A549 (cell line): Measurements from ENCODE around the gene TMEM185B. TPM values are rescaled to one million over a fixed set of nuclear protein-coding genes. Genes with fewer than 3 reads are reported as not detected.

Experiments
- ATAC-seq, 2 experiments: fragments of 200-7000 bp in 1 of 2; fragments of >200 bp in 1 of 2; cut with Nextera tagmentation in 1 of 2; cut with Tn5 transposase in 1 of 2; 3 replicates each; pipeline versions ENCODE4 v1.8.0 to v1.9.1; 2018 to 2020; ENCODE audit warnings: mild to moderate bottlenecking in 1 of 2, moderate library complexity in 1 of 2
- CTCF ChIA-PET: fragments of 300-600 bp; sonication (Branson Sonifier 250); formaldehyde crosslinking; extraction: SDS; loops from one replicate; lab custom pipeline; 2021; ENCODE audit warnings: antibody characterized with exemption, inconsistent platforms; lab: Yijun Ruan, JAX
- POLR2A ChIA-PET: fragments of 350-600 bp; formaldehyde crosslinking; extraction: SDS; loops from one replicate; lab custom pipeline; 2021; ENCODE audit warnings: antibody characterized with exemption, inconsistent platforms; lab: Yijun Ruan, JAX
- DNase-seq, 2 experiments: peaks; one replicate each; pipeline versions ENCODE4 v3.0.0 to v3.0.0-alpha.2; 2011 to 2016; ENCODE audit warnings: low read depth in 1 of 2, low spot score in 1 of 2
- FAIRE-seq: peaks from 2 replicates; lab custom pipeline; 2011; peaks lifted over from hg19 to GRCh38; lab: Jason Lieb, UNC
- H3K27ac ChIP-seq, 2 experiments: fragments of >200 bp; sonication (Bioruptor Twin); formaldehyde crosslinking; 3 replicates each; pipeline ENCODE4 v1.5.1; 2016 to 2017
- H3K4me1 ChIP-seq: fragments of >200 bp; sonication (Bioruptor Twin); formaldehyde crosslinking; 3 replicates; pipeline ENCODE4 v1.6.1; 2016
- H3K4me2 ChIP-seq: fragments of >200 bp; sonication (Bioruptor Twin); formaldehyde crosslinking; 3 replicates; pipeline ENCODE4 v1.6.1; 2016
- H3K4me3 ChIP-seq: fragments of >200 bp; sonication (Bioruptor Twin); formaldehyde crosslinking; 3 replicates; pipeline ENCODE4 v1.5.1; 2016
- H3K9me3 ChIP-seq: fragments of >200 bp; sonication (Bioruptor Twin); formaldehyde crosslinking; 3 replicates; pipeline ENCODE4 v1.6.1; 2016
- CBX8 ChIP-seq: fragments of 200-600 bp; sonication (generic); IDR thresholded peaks from 2 replicates; pipeline ENCODE4 v1.6.1; 2016
- CEBPB ChIP-seq, 2 experiments: fragments of >200 bp in 1 of 2; sonication (Bioruptor Twin) in 1 of 2; formaldehyde crosslinking in 1 of 2; IDR thresholded peaks; 2 replicates each; pipeline ENCODE4 v1.6.1; 2012 to 2016
- CHD2 ChIP-seq: fragments of 150-350 bp; IDR thresholded peaks from 2 replicates; pipeline ENCODE4 v1.6.1; 2014; ENCODE audit warnings: low read length; ENCODE audit not compliant: partially characterized antibody
- EP300 ChIP-seq, 2 experiments: fragments of >200 bp; sonication (Bioruptor Twin); formaldehyde crosslinking; IDR thresholded peaks; 2 replicates in 1 of 2; 3 replicates in 1 of 2; pipeline ENCODE4 v1.6.1; 2016 to 2017
- ESRRA ChIP-seq: fragments of 150-350 bp; IDR thresholded peaks from 2 replicates; pipeline ENCODE4 v1.6.1; 2014; ENCODE audit warnings: mild to moderate bottlenecking, low read length, borderline replicate concordance
- FOSL2 ChIP-seq, 2 experiments: fragments of 450-650 bp in 1 of 2; fragments of >200 bp in 1 of 2; sonication (Bioruptor Twin) in 1 of 2; formaldehyde crosslinking; IDR thresholded peaks; 2 replicates each; pipeline versions ENCODE4 v1.5.0 to v1.6.1; 2016 to 2020; ENCODE audit warnings: mild to moderate bottlenecking in 1 of 2, moderate library complexity in 1 of 2
- FOXS1 ChIP-seq: fragments of 250-450 bp; sonication (Bioruptor Pico); IDR thresholded peaks from 2 replicates; pipeline ENCODE4 v1.5.0; 2020; ENCODE audit warnings: mild to moderate bottlenecking, moderate library complexity
- HEYL ChIP-seq: fragments of 250-450 bp; sonication (Bioruptor Pico); IDR thresholded peaks from 2 replicates; pipeline ENCODE4 v1.8.0; 2021; ENCODE audit warnings: mild to moderate bottlenecking, moderate library complexity
- HOXB5 ChIP-seq: fragments of 250-450 bp; sonication (Bioruptor Pico); IDR thresholded peaks from 2 replicates; pipeline ENCODE4 v1.5.0; 2020; ENCODE audit warnings: mild to moderate bottlenecking, moderate library complexity
- JUN ChIP-seq, 2 experiments: fragments of >200 bp; sonication (Bioruptor Twin); formaldehyde crosslinking; IDR thresholded peaks; 2 replicates in 1 of 2; 3 replicates in 1 of 2; pipeline ENCODE4 v1.6.1; 2016 to 2017
- JUNB ChIP-seq: fragments of >200 bp; sonication (Bioruptor Twin); formaldehyde crosslinking; IDR thresholded peaks from 2 replicates; pipeline ENCODE4 v1.6.1; 2016
- MAZ ChIP-seq: fragments of 150-350 bp; IDR thresholded peaks from 2 replicates; pipeline ENCODE4 v1.6.1; 2014; ENCODE audit warnings: antibody characterized with exemption, low read depth, low read length, borderline replicate concordance
- MYC ChIP-seq: IDR thresholded peaks from 2 replicates; pipeline ENCODE4 v1.6.1; 2012; ENCODE audit warnings: mild to moderate bottlenecking, inconsistent platforms, low read length, improper control_type of control experiment, borderline replicate concordance
- POLR2A ChIP-seq: IDR thresholded peaks from 2 replicates; pipeline ENCODE4 v1.6.1; 2012; ENCODE audit warnings: mild to moderate bottlenecking, low read length
- RFX5 ChIP-seq: fragments of 450-650 bp; IDR thresholded peaks from 2 replicates; pipeline ENCODE4 v1.7.1; 2014; ENCODE audit warnings: antibody characterized with exemption, mild to moderate bottlenecking, moderate library complexity
- TFCP2L1 ChIP-seq: fragments of 250-450 bp; sonication (Bioruptor Pico); IDR thresholded peaks from 2 replicates; pipeline ENCODE4 v1.5.0; 2021; ENCODE audit warnings: mild to moderate bottlenecking
- TP53 ChIP-seq: fragments of 250-450 bp; sonication (Bioruptor Pico); IDR thresholded peaks from 2 replicates; pipeline ENCODE4 v1.5.0; 2021; ENCODE audit warnings: mild to moderate bottlenecking, moderate library complexity
- ZC3H11A ChIP-seq: fragments of 450-650 bp; IDR thresholded peaks from 2 replicates; pipeline ENCODE4 v1.6.1; 2014; ENCODE audit warnings: antibody characterized with exemption, mild to moderate bottlenecking
- ZFP36 ChIP-seq: fragments of 450-650 bp; IDR thresholded peaks from 2 replicates; pipeline ENCODE4 v1.6.1; 2014; ENCODE audit warnings: borderline replicate concordance; ENCODE audit not compliant: partially characterized antibody
- ZNF302 ChIP-seq: fragments of 250-450 bp; sonication (Bioruptor Pico); IDR thresholded peaks from 2 replicates; pipeline ENCODE4 v1.9.0; 2021; ENCODE audit warnings: inconsistent platforms, mild to moderate bottlenecking, moderate library complexity
- WGBS: methylation state at CpG from one replicate; pipeline ENCODE4 v1.1.6; 2017; ENCODE audit errors: missing lambda C conversion rate; 5-methylcytosine and 5-hydroxymethylcytosine counted together
- polyA plus RNA-seq, 4 experiments: library from polyadenylated mRNA; depleted of rRNA in 3 of 4; stranded (reverse); fragments of >200 nt; fragmentation: RNase III in 1 of 4; extraction: RNeasy Plus Mini Kit Qiagen cat#74134 plus additional on column Dnase treatment in 1 of 4; gene quantifications; 2 replicates in 3 of 4; 3 replicates in 1 of 4; pipeline ENCODE4 v1.2.3, GENCODE V29; 2011 to 2017
- TF ChIP-seq, protein P1 (sequence below): fragments of 200-600 bp; sonication (generic); IDR thresholded peaks from 2 replicates; pipeline ENCODE4 v1.6.1; 2016; ENCODE audit warnings: antibody characterized with exemption, mild to moderate bottlenecking, moderate library complexity
- TF ChIP-seq, protein P2 (sequence below): IDR thresholded peaks from 2 replicates; pipeline ENCODE4 v1.6.1; 2012; ENCODE audit warnings: low read depth, borderline replicate concordance
- TF ChIP-seq, protein P3 (sequence below): fragments of >200 bp; sonication (Bioruptor Twin); formaldehyde crosslinking; IDR thresholded peaks from 3 replicates; pipeline ENCODE4 v1.5.1; 2016

The TMEM185B gene
- polyA plus RNA-seq, 2 of the 4 experiments (the other 2 are of a cell fraction) = 30.3 to 41.8 TPM

DNA sequence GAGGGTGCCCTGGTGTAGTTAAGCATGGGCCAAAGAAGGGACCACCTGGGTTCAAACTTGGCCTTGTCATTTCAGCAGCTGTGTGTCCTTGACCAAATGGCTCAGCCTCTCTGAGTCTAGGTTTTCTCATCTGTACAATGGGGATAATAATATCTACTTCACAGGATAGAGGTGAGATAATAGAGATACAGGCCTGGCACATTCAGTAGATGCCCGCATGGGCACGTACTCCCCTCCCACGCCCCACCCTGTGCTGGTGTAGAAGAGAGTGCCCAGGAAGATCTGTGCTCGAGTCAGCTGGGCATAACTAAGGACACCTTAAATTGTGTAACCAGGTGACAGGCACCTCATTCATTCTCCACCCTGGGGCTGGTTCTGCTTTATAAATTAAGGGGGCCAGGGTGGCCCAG, 8.4 kb upstream of the TMEM185B start:
- Histone ChIP-seq H3K4me1 (peaks cover 14% of the 10 kb centered on the region), H3K27ac (no peak overlapping the region), H3K4me3 (no peak overlapping the region)
- CTCF ChIA-PET = interaction anchor here (0.6 to 1.8 kb wide), 3 partner anchors 21 to 81 kb away, joined by 3 to 4 read pairs (median 3); partner anchors contain the start of gene RALB
- POLR2A ChIA-PET = interaction anchor here (1.7 kb wide), 1 partner anchor 8 kb away, joined by 6 read pairs; the partner anchor contains the start of gene TMEM185B
- TF ChIP-seq TFCP2L1 (CRISPR knock-in tag) (no peak), ZNF302 (CRISPR knock-in tag) (no peak), MYC (no peak), ZFP36 (peak; percentile 26)
- TF ChIP-seq, all 56 proteins: peak for 1
- 92% methylated on average over 4 of the region's 4 CpGs for WGBS
- no peak overlapping the region for H3K4me2 ChIP-seq
- FAIRE-seq = no peak
- ATAC-seq = no peak
- H3K9me3 ChIP-seq = no peaks in the 10 kb centered on the region
- no peak for DNase-seq

DNA sequence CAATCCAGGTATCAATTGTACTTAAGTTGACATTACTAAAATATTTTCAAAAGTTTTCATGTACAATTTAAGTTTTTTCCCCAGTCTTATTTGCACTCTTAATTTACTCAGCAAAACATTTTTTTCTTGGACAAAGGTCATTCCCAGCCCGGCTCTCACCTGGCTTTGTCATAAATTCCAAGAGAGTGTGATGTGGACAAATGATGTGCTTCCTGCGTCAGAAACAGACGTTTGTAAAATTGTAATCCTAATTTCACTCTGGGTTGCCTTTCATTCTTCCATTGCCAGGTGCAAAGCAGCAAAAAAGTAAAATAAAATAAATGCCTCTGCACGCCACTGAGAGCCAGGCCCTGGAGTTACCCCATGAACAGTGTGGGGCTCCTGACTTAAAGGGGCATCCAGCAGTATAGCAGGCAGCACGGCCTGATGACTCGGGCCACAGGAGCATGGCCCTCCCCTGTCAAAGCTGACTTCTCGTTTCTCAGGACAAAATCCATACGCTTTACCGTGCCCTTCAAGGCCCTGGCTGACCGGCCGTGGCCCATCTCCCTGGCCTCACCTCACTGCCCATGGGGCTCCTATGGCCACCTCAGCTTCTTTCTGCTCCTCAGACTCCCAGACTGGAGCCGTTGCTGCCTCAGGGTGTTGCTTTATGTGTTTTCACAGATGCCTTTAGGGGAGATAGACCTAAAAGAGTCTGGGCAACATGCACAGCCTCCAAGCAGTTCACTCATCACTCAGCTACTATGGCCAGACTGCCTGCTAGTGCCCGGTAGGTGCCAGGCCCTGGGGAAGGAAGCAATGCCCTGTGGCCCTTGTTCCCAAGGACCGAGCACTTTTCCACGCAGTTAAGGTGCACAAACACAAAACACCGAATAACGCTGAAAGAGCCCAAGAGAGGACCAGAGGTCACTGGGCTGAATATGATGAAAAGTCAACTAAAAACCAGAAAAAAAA, 7.6 kb upstream of the TMEM185B start:
- Histone ChIP-seq H3K27ac (peak overlapping the region in 1 of 2 experiments; percentile 56; a peak in 1 of 6 replicates), H3K4me3 (no peak overlapping the region), H3K4me1 (peaks cover 14% of the 10 kb centered on the region), H3K4me2 (peak overlapping the region; percentile 31; the same call in 1 of the 3 replicates), H3K9me3 (no peaks in the 10 kb centered on the region)
- DNase-seq (no peak), ATAC-seq (peak in 1 of 2 experiments; percentile 18; a peak in 2 of 6 replicates), FAIRE-seq (no peak)
- 74% methylated on average over 17 of the region's 17 CpGs for WGBS
- CTCF ChIA-PET = interaction anchor here (0.6 to 1.8 kb wide), 3 partner anchors 23 to 82 kb away, joined by 3 to 4 read pairs (median 4); no protein-coding TSS in a partner anchor
- TF ChIP-seq CBX8 = no peak
- TF ChIP-seq, protein P1, sequence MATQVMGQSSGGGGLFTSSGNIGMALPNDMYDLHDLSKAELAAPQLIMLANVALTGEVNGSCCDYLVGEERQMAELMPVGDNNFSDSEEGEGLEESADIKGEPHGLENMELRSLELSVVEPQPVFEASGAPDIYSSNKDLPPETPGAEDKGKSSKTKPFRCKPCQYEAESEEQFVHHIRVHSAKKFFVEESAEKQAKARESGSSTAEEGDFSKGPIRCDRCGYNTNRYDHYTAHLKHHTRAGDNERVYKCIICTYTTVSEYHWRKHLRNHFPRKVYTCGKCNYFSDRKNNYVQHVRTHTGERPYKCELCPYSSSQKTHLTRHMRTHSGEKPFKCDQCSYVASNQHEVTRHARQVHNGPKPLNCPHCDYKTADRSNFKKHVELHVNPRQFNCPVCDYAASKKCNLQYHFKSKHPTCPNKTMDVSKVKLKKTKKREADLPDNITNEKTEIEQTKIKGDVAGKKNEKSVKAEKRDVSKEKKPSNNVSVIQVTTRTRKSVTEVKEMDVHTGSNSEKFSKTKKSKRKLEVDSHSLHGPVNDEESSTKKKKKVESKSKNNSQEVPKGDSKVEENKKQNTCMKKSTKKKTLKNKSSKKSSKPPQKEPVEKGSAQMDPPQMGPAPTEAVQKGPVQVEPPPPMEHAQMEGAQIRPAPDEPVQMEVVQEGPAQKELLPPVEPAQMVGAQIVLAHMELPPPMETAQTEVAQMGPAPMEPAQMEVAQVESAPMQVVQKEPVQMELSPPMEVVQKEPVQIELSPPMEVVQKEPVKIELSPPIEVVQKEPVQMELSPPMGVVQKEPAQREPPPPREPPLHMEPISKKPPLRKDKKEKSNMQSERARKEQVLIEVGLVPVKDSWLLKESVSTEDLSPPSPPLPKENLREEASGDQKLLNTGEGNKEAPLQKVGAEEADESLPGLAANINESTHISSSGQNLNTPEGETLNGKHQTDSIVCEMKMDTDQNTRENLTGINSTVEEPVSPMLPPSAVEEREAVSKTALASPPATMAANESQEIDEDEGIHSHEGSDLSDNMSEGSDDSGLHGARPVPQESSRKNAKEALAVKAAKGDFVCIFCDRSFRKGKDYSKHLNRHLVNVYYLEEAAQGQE = no peak
- no peak for TF ChIP-seq FOXS1 (CRISPR knock-in tag)
- TF ChIP-seq MAZ = no peak
- TF ChIP-seq JUNB = no peak
- TF ChIP-seq, protein P2, sequence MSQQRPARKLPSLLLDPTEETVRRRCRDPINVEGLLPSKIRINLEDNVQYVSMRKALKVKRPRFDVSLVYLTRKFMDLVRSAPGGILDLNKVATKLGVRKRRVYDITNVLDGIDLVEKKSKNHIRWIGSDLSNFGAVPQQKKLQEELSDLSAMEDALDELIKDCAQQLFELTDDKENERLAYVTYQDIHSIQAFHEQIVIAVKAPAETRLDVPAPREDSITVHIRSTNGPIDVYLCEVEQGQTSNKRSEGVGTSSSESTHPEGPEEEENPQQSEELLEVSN = no peak
- TF ChIP-seq RFX5 = no peak
- no peak for TF ChIP-seq CHD2
- TF ChIP-seq ESRRA = no peak
- TF ChIP-seq, protein P3, sequence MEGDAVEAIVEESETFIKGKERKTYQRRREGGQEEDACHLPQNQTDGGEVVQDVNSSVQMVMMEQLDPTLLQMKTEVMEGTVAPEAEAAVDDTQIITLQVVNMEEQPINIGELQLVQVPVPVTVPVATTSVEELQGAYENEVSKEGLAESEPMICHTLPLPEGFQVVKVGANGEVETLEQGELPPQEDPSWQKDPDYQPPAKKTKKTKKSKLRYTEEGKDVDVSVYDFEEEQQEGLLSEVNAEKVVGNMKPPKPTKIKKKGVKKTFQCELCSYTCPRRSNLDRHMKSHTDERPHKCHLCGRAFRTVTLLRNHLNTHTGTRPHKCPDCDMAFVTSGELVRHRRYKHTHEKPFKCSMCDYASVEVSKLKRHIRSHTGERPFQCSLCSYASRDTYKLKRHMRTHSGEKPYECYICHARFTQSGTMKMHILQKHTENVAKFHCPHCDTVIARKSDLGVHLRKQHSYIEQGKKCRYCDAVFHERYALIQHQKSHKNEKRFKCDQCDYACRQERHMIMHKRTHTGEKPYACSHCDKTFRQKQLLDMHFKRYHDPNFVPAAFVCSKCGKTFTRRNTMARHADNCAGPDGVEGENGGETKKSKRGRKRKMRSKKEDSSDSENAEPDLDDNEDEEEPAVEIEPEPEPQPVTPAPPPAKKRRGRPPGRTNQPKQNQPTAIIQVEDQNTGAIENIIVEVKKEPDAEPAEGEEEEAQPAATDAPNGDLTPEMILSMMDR = no peak
- no peak for TF ChIP-seq HOXB5
- no peak for TF ChIP-seq CEBPB (IDR thresholded peaks at IDR 0.05)
- TF ChIP-seq JUN (IDR thresholded peaks at IDR 0.05) = no peak
- no peak for TF ChIP-seq HEYL (CRISPR knock-in tag)
- TF ChIP-seq ZC3H11A = no peak
- TF ChIP-seq FOSL2 (IDR thresholded peaks at IDR 0.05) = no peak
- no peak for TF ChIP-seq FOSL2 (CRISPR knock-in tag; IDR thresholded peaks at IDR 0.05)
- TF ChIP-seq POLR2A = no peak
- TF ChIP-seq TP53 = no peak
- no peak for TF ChIP-seq EP300 (IDR thresholded peaks at IDR 0.05)
- POLR2A ChIA-PET = no interaction called here
